GM12872 (cell line): Measurements from ENCODE around the gene UQCC5.

Experiments
- TF ChIP-seq, protein P1 (sequence below): IDR thresholded peaks from 3 replicates; pipeline ENCODE4 v1.5.1; 2011; ENCODE audit warnings: low read depth, mild to moderate bottlenecking, low read length, moderate library complexity; ENCODE audit not compliant: insufficient read depth

The UQCC5 gene, protein sequence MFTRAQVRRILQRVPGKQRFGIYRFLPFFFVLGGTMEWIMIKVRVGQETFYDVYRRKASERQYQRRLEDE

DNA sequence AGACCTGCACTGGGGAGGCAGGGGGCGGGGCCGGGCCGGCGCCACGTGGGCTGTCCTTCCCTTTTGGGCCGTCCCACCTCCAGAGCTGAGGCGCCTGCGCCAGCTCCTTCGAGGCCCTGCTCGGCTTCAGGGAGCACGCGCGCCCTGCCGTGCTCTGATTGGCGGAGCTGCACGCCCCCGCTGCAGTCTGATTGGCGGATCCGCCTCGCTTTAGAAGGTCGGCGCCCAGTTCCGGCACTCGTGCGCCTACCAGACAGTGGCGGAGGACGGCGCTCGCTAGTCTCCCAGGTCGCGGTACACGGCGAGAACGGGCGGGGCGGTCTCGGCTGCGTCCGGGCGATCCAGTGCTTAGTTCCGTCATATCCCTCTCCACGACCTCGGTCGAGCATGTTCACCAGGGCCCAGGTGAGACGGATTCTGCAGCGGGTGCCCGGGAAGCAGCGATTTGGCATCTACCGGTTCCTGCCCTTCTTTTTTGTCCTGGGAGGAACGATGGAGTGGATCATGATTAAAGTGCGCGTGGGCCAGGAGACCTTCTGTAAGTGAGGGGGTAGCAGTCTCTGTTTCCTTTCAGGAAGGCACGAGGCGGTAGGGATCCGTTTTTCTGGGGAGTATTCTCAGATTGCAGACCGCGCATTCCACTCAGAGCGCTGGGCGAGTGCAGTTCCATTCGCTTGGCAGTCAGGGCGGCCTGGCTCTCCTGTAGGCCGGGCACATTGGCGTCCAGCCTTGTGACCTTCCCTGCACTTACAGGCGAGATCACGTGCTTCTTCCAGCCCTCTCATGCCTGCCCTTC, at the start of gene UQCC5:
Gene UQCC5, plus strand, starts transcription at position 237 of the 796 bp plus-strand sequence. Its CDS starts 151 bp downstream, at position 388.
- TF ChIP-seq, protein P1, sequence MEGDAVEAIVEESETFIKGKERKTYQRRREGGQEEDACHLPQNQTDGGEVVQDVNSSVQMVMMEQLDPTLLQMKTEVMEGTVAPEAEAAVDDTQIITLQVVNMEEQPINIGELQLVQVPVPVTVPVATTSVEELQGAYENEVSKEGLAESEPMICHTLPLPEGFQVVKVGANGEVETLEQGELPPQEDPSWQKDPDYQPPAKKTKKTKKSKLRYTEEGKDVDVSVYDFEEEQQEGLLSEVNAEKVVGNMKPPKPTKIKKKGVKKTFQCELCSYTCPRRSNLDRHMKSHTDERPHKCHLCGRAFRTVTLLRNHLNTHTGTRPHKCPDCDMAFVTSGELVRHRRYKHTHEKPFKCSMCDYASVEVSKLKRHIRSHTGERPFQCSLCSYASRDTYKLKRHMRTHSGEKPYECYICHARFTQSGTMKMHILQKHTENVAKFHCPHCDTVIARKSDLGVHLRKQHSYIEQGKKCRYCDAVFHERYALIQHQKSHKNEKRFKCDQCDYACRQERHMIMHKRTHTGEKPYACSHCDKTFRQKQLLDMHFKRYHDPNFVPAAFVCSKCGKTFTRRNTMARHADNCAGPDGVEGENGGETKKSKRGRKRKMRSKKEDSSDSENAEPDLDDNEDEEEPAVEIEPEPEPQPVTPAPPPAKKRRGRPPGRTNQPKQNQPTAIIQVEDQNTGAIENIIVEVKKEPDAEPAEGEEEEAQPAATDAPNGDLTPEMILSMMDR, result no peak; the same call in 2 of the 3 replicates

GRCh38 chr3:52487050-52487787, 49.2 kb upstream of the UQCC5 start:
- TF ChIP-seq, protein P1, result no peak

DNA sequence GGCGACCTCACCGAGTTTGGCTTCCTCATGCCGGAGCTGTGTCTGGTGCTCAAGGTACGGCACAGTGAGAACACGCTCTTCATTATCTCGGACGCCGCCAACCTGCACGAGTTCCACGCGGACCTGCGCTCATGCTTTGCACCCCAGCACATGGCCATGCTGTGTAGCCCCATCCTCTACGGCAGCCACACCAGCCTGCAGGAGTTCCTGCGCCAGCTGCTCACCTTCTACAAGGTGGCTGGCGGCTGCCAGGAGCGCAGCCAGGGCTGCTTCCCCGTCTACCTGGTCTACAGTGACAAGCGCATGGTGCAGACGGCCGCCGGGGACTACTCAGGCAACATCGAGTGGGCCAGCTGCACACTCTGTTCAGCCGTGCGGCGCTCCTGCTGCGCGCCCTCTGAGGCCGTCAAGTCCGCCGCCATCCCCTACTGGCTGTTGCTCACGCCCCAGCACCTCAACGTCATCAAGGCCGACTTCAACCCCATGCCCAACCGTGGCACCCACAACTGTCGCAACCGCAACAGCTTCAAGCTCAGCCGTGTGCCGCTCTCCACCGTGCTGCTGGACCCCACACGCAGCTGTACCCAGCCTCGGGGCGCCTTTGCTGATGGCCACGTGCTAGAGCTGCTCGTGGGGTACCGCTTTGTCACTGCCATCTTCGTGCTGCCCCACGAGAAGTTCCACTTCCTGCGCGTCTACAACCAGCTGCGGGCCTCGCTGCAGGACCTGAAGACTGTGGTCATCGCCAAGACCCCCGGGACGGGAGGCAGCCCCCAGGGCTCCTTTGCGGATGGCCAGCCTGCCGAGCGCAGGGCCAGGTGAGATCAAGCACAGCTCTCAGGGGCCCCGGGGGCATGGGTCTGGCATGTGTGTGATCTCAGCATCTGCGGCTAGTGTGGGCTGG, 48.4 kb upstream of the UQCC5 start:
- TF ChIP-seq, protein P1, result no peak

- TF ChIP-seq, protein P1, result no peak
These were observed 47.7 kb upstream of the UQCC5 start for GRCh38 chr3:52488746-52489145.

DNA sequence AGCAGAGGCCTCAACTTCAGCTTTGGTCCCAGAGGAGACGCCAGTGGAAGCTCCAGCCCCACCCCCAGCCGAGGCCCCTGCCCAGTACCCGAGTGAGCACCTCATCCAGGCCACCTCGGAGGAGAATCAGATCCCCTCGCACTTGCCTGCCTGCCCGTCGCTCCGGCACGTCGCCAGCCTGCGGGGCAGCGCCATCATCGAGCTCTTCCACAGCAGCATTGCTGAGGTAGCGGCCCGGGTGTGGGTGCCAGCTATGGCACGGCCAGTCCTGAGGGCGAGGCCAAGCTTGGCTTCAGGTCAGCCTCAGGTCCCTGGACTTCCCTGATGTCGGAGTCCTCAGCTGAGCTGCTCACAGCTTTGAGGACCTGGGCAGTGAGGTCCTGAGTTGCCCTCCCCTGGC, 47.0 kb upstream of the UQCC5 start:
- TF ChIP-seq, protein P1, result no peak

GRCh38 chr3:52490035-52490938, 46.1 kb upstream of the UQCC5 start:
- TF ChIP-seq, protein P1, result no peak
